Right atrium auricular region (tissue), 2 donors: ENCODE results near the gene MT1F. TPM values are rescaled to one million over a fixed set of nuclear protein-coding genes. Genes with fewer than 3 reads are reported as not detected.

Source experiments
- DNase-seq: peaks from one replicate; pipeline ENCODE4 v3.0.0-alpha.2; 2019; ENCODE audit warnings: low spot score
- H3K27ac ChIP-seq, 2 donors: fragments of 200-600 bp; sonication (generic); 1 replicate in 1 of 2; 2 replicates in 1 of 2; pipeline ENCODE4 v1.5.1; 2016 to 2019
- H3K27me3 ChIP-seq, 2 donors: fragments of 200-600 bp; sonication (generic); one replicate each; pipeline versions ENCODE4 v1.5.1 to v1.6.0; 2017 to 2019
- H3K36me3 ChIP-seq: fragments of 200-600 bp; sonication (generic); one replicate; pipeline ENCODE4 v1.5.1; 2016
- H3K4me1 ChIP-seq, 2 donors: fragments of 200-600 bp; sonication (generic); one replicate each; pipeline versions ENCODE4 v1.5.1 to v1.6.0; 2017 to 2019
- H3K4me3 ChIP-seq, 2 donors: fragments of 200-600 bp; sonication (generic); 1 replicate in 1 of 2; 2 replicates in 1 of 2; pipeline ENCODE4 v1.5.1; 2017 to 2019; ENCODE audit warnings: mild to moderate bottlenecking in 1 of 2, moderate library complexity in 1 of 2
- H3K9me3 ChIP-seq, 2 donors: fragments of 200-600 bp; sonication (generic); one replicate each; pipeline ENCODE4 v1.5.1; 2019
- CTCF ChIP-seq, 2 donors: fragments of 200-600 bp; sonication (generic); IDR thresholded peaks; one replicate each; pipeline ENCODE4 v1.5.1; 2019; ENCODE audit warnings: antibody characterized with exemption in 2 of 2
- total RNA-seq, 2 donors: library from RNA; depleted of rRNA; stranded (reverse); fragments of >200 nt; gene quantifications; one replicate each; pipeline ENCODE4 v1.1.0, GENCODE V29; 2016

Gene MT1F
- total RNA-seq, 2 donors from 2014 or later, result 3.2 to 6.1 TPM

- H3K9me3 ChIP-seq, result no peaks in the 10 kb centered on the region
- no peak overlapping the region for H3K4me3 ChIP-seq
- TF ChIP-seq CTCF (IDR thresholded peaks at IDR 0.05), result no peak
- no peaks in the 10 kb centered on the region for H3K4me1 ChIP-seq
- H3K27ac ChIP-seq, result no peak overlapping the region
- no peaks in the 10 kb centered on the region for H3K36me3 ChIP-seq
- H3K27me3 ChIP-seq, result no peaks in the 10 kb centered on the region
- no peak for DNase-seq
Measured at GRCh38 chr16:56649820-56650219, 7.9 kb upstream of the MT1F start.

GRCh38 chr16:56651586-56651985, 6.2 kb upstream of the MT1F start, which contains the start of gene MT1B:
Gene MT1B, plus strand, starts transcription at chr16:56651886. Its CDS starts 68 bp downstream, at chr16:56651954.
- no peak for DNase-seq
- no peaks in the 10 kb centered on the region for H3K36me3 ChIP-seq
- no peaks in the 10 kb centered on the region for H3K4me1 ChIP-seq
- H3K9me3 ChIP-seq, result no peaks in the 10 kb centered on the region
- no peak within 1 kb of the TSS for H3K4me3 ChIP-seq
- no peak for TF ChIP-seq CTCF (IDR thresholded peaks at IDR 0.05)
- H3K27ac ChIP-seq, result no peak within 1 kb of the TSS
- no peaks in the 10 kb centered on the region for H3K27me3 ChIP-seq

- Histone ChIP-seq H3K4me1 (peaks cover 0 to 5% of the 10 kb centered on the region in 2 donors), H3K9me3 (no peaks in the 10 kb centered on the region), H3K27ac (no peak overlapping the region), H3K27me3 (no peaks in the 10 kb centered on the region), H3K36me3 (no peaks in the 10 kb centered on the region), H3K4me3 (no peak overlapping the region)
- TF ChIP-seq CTCF (IDR thresholded peaks at IDR 0.05), result no peak
- no peak for DNase-seq
Measured at GRCh38 chr16:56652600-56652999, 5.2 kb upstream of the MT1F start.

- Histone ChIP-seq H3K9me3 (no peaks in the 10 kb centered on the region), H3K4me3 (no peak overlapping the region), H3K27me3 (no peaks in the 10 kb centered on the region), H3K36me3 (no peaks in the 10 kb centered on the region), H3K27ac (no peak overlapping the region), H3K4me1 (peaks cover 0 to 11% of the 10 kb centered on the region in 2 donors)
- TF ChIP-seq CTCF (IDR thresholded peaks at IDR 0.05), result no peak
- no peak for DNase-seq
Measured at GRCh38 chr16:56653218-56653617, 4.5 kb upstream of the MT1F start.

GRCh38 chr16:56658327-56658875, 642 bp downstream of the MT1F start:
- peaks cover 0 to 20% of the 10 kb centered on the region in 2 donors for H3K4me1 ChIP-seq
- H3K27ac ChIP-seq, result peak overlapping the region in 1 of 2 donors; percentile 63
- no peaks in the 10 kb centered on the region for H3K36me3 ChIP-seq
- no peak for DNase-seq
- no peak for TF ChIP-seq CTCF (IDR thresholded peaks at IDR 0.05)
- no peaks in the 10 kb centered on the region for H3K9me3 ChIP-seq
- H3K4me3 ChIP-seq, result peak overlapping the region; percentile 46 to 64
- peaks cover 5 to 7% of the 10 kb centered on the region in 2 donors for H3K27me3 ChIP-seq
